GM12801 (cell line): ENCODE measurements around the gene OAS1.

Experiments used
- TF ChIP-seq, protein P1 (sequence below): IDR thresholded peaks from one replicate; pipeline ENCODE4 v1.5.1; 2011; ENCODE audit warnings: control low read depth; ENCODE audit not compliant: insufficient read length; ENCODE audit errors: extremely low read depth

Gene OAS1

DNA sequence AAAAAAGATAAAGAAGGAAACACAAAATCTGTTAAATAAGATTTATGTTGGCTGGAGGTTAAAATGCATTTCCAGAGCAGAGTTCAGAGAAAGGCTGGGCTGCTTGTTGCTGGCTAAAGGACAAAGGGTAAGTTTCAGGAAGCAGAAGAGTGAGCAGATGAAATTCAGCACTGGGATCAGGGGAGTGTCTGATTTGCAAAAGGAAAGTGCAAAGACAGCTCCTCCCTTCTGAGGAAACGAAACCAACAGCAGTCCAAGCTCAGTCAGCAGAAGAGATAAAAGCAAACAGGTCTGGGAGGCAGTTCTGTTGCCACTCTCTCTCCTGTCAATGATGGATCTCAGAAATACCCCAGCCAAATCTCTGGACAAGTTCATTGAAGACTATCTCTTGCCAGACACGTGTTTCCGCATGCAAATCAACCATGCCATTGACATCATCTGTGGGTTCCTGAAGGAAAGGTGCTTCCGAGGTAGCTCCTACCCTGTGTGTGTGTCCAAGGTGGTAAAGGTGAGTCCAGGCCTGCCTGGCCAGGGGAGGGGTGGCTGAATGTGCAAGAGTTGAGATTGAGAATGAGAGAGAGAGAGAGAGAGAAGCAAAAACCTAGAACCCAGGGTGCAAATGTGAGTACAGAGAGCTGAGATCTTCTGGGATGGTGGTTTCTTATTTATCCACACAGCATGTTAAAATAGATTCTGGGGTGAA, at the start of gene OAS1:
OAS1 (plus strand) TSS at position 251 of the 703 bp plus-strand sequence; CDS start at position 329, 78 bp downstream.
- TF ChIP-seq, protein P1, sequence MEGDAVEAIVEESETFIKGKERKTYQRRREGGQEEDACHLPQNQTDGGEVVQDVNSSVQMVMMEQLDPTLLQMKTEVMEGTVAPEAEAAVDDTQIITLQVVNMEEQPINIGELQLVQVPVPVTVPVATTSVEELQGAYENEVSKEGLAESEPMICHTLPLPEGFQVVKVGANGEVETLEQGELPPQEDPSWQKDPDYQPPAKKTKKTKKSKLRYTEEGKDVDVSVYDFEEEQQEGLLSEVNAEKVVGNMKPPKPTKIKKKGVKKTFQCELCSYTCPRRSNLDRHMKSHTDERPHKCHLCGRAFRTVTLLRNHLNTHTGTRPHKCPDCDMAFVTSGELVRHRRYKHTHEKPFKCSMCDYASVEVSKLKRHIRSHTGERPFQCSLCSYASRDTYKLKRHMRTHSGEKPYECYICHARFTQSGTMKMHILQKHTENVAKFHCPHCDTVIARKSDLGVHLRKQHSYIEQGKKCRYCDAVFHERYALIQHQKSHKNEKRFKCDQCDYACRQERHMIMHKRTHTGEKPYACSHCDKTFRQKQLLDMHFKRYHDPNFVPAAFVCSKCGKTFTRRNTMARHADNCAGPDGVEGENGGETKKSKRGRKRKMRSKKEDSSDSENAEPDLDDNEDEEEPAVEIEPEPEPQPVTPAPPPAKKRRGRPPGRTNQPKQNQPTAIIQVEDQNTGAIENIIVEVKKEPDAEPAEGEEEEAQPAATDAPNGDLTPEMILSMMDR, result no peak

DNA sequence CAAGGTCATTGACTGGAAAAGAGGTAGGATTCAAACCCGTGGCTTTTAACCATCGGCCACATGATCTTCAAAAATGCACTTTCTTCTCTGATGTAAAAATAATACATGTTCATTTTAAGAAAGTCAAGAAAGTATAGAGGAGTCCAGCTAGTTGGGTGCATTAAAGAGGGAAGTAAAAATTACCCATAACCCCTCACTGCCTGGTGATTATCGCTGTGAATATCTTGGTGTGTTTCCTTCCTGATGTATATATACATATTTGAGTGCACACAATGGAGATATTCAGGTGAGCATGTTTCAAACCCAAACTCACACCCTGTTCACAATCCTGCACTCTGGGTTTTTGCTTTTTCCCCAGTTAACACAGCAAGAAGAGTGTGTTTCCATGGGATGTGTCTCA, 47.5 kb upstream of the OAS1 start:
- TF ChIP-seq, protein P1, result no peak

DNA sequence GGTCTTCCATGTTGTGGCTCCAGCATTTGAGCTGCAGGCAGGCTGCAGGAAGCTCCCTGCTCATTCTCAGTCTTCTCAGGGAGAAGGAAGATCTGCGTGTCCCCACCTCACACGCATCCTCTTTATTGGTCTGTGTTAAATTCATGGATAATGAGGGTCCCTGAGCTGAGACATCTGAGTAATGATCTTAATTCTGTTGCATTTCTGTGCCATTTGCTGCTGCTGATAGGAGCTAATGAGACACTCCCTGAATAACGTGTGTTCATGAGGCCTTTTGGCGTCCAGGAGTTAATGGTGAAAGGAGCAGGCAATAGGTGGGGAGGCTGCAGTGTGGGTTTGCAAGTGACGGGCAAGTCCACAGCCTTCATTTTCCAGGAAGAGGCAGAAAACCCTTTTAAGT, 46.6 kb upstream of the OAS1 start:
- TF ChIP-seq, protein P1, result no peak

DNA sequence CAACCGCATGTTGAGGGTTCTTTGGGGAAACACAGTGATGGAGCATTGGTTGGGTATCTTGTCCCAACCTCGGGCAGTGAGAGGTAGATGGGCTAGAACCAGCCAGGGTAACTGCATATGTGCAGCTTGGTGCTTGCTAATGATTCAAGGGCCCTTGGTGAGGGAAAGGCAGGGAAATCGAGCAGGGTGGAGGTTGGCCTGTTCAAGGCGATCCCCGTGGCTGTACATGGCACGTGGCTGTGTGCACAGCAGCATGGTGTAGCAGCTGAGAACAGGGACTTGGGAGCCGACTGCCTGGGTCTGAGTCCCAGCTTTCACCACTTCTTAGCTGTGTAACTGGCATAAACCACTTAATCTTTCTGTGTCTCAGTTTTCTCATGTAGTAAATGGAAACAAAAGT, 45.5 kb upstream of the OAS1 start:
- TF ChIP-seq, protein P1, result no peak

DNA sequence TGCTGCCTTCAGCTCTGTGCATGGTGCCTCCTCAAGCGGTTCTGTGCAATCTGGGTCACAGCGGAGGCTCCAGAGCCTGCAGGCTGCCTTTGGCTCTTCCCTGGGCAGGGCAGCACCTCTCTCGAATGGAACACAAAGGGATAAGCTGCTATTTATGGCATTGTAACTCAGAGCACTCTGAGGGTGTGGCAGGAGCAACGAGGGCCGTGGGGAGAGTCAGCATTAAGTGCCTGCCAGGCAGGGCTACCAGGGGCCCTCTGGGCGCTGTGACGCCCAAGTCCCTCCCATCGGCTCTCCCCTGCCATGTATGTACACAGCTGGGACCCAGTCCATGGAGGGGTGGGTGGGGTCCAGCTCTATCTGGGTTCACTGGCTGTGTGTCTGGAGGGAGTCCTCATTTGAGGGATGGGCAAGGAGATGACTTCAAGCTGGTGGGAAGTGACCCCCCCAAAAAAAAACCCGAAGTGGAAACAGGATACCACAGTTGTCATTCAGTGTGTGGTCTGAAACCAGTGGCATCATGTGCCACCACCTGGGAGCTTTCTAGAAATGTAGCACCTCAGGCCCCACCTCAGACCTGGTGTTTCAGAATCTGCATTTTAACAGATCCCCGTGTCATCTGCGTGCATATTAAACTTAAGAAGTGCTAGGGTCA, 44.0 kb upstream of the OAS1 start:
- TF ChIP-seq, protein P1, result no peak

DNA sequence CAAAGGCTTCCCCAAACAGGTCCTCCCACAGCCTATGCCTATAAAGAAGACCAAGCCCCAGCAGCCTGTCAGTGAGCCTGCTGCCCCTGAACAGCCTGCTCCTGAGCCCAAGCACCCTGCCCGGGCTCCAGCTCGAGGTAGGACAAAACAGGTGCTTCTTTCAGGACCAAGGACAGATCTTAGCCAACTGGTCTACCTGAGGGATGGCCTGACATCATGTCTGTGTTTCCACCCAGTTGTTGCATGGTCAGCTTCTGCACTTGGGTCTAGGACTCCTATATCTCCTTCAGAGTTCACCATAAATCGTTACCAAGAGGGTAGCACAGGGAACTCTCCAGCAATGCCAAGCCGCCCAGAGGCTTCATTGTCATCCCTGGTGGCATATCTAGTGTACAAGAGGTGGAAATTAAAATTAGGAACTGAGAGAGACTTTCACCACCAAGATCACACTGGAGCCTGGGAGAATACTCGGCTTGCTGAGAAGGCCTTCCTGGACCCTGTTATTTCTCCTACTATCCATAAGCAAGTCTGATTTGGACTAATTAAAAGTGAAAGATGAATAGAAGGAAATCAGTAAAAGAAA, 38.2 kb upstream of the OAS1 start:
- TF ChIP-seq, protein P1, result no peak

DNA sequence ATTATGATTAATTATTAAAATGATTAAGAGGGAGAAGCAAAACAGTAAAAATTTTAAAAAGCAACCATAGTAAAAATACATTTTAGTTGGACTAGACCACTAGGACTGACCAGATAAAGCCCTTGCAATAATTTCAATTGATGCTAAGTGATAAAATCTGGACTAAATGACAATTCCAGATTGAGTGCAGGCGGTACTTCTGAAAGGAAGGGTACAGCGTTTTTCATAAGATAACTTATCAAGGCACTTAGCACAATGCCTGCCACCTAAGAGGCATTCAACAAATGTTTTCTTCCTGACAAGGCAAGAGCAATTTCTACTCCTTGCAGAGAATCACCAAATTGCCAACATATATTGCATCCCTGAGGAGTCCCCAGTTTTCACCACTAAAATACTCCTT, 37.7 kb upstream of the OAS1 start:
- TF ChIP-seq, protein P1, result no peak
